Measurements from ENCODE around the gene RHEB. TPM values are rescaled to one million over a fixed set of nuclear protein-coding genes. Genes with fewer than 3 reads are reported as not detected.

The RHEB gene
- total RNA-seq, 1 experiment from 2014 or later, result 123 TPM

- intact Hi-C loops (cut with micrococcal nuclease; ENCODE audit: unreplicated experiment), result no loop called here
- CTCF ChIA-PET, result no interaction called here
- Mint-ChIP-seq H3K27ac (ENCODE audit: unreplicated experiment) (no peak overlapping the region), H3K9me3 (ENCODE audit: low read depth, unreplicated experiment) (peaks cover 9% of the 10 kb centered on the region), H3K27me3 (ENCODE audit: unreplicated experiment) (peaks cover 26% of the 10 kb centered on the region), H3K4me3 (ENCODE audit: low read depth, unreplicated experiment) (no peak overlapping the region), H3K36me3 (ENCODE audit: insufficient read depth, unreplicated experiment) (no peaks in the 10 kb centered on the region), H3K4me1 (ENCODE audit: low read depth, unreplicated experiment) (peaks cover 9% of the 10 kb centered on the region)
- no TSS peak for BruUV-seq (replicated peaks)
- TF ChIP-seq CTCF (IDR thresholded peaks at IDR 0.05; ENCODE audit: unreplicated experiment), result no peak
- DNase-seq, result no peak
Observed at GRCh38 chr7:151422212-151422611, 97.5 kb downstream of the RHEB start.

DNA sequence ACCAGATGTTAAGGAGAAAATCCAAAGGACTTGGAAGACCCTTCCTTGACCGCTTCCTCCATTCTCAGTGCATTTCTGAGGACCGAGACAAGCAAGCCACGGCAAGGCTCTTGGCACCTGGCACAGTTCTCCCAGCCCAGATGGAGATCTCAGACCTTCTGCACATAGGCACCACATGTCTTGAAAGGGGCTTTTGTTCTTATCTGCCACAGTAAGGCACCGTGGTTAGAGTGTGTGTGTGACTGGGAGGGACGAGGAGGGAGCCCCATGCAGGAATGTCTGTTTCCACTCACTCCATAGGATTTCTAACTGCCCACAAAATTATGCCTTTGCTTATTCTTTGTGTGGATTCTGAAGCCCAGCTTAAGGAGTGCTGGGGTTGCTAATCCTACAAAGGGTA lies 99.6 kb downstream of the RHEB start:
- Mint-ChIP-seq H3K36me3 (ENCODE audit: insufficient read depth, unreplicated experiment) (no peaks in the 10 kb centered on the region), H3K4me1 (ENCODE audit: low read depth, unreplicated experiment) (no peaks in the 10 kb centered on the region), H3K9me3 (ENCODE audit: low read depth, unreplicated experiment) (peaks cover 9% of the 10 kb centered on the region), H3K27me3 (ENCODE audit: unreplicated experiment) (peaks cover 46% of the 10 kb centered on the region), H3K27ac (ENCODE audit: unreplicated experiment) (no peak overlapping the region), H3K4me3 (ENCODE audit: low read depth, unreplicated experiment) (no peak overlapping the region)
- DNase-seq, result no peak
- CTCF ChIA-PET, result no interaction called here
- BruUV-seq (replicated peaks), result no TSS peak
- TF ChIP-seq CTCF (IDR thresholded peaks at IDR 0.05; ENCODE audit: unreplicated experiment), result no peak
- intact Hi-C loops (cut with micrococcal nuclease; ENCODE audit: unreplicated experiment), result no loop called here

- BruUV-seq (replicated peaks), result no TSS peak
- DNase-seq, result no peak
- no peak for TF ChIP-seq CTCF (IDR thresholded peaks at IDR 0.05; ENCODE audit: unreplicated experiment)
- CTCF ChIA-PET, result no interaction called here
- no peak overlapping the region for H3K27ac Mint-ChIP-seq (ENCODE audit: unreplicated experiment)
- no peaks in the 10 kb centered on the region for H3K36me3 Mint-ChIP-seq (ENCODE audit: insufficient read depth, unreplicated experiment)
- peaks cover 71% of the 10 kb centered on the region for H3K27me3 Mint-ChIP-seq (ENCODE audit: unreplicated experiment)
- peaks cover 1% of the 10 kb centered on the region for H3K9me3 Mint-ChIP-seq (ENCODE audit: low read depth, unreplicated experiment)
- intact Hi-C loops (cut with micrococcal nuclease; ENCODE audit: unreplicated experiment), result no loop called here
- H3K4me3 Mint-ChIP-seq (ENCODE audit: low read depth, unreplicated experiment), result no peak overlapping the region
- no peaks in the 10 kb centered on the region for H3K4me1 Mint-ChIP-seq (ENCODE audit: low read depth, unreplicated experiment)
Observed at GRCh38 chr7:151416941-151417315, 102.8 kb downstream of the RHEB start.

- BruUV-seq (replicated peaks), result no TSS peak
- Mint-ChIP-seq H3K27ac (ENCODE audit: unreplicated experiment) (no peak overlapping the region), H3K4me1 (ENCODE audit: low read depth, unreplicated experiment) (no peaks in the 10 kb centered on the region), H3K4me3 (ENCODE audit: low read depth, unreplicated experiment) (no peak overlapping the region), H3K27me3 (ENCODE audit: unreplicated experiment) (peaks cover 71% of the 10 kb centered on the region), H3K9me3 (ENCODE audit: low read depth, unreplicated experiment) (no peaks in the 10 kb centered on the region), H3K36me3 (ENCODE audit: insufficient read depth, unreplicated experiment) (no peaks in the 10 kb centered on the region)
- intact Hi-C loops (cut with micrococcal nuclease; ENCODE audit: unreplicated experiment), result no loop called here
- TF ChIP-seq CTCF (IDR thresholded peaks at IDR 0.05; ENCODE audit: unreplicated experiment), result no peak
- CTCF ChIA-PET, result interaction anchor here (0.6 kb wide), 1 partner anchor 31 kb away, joined by 3 read pairs; no protein-coding TSS in a partner anchor
- no peak for DNase-seq
Observed at GRCh38 chr7:151416112-151416940, 103.4 kb downstream of the RHEB start.

Small RNA genes within 50 kb of the gene (microRNA-seq; reads per million reads assigned to microRNA genes)
- not detected for gene MIR3907

Other genes with a start within 250 kb of the RHEB start
- 56.2 and 69.2 TPM in 2 replicates for gene NUB1, start 178.1 kb downstream of the RHEB start, total RNA-seq (2022)
- not detected in 2 replicates for gene WDR86, start 109.9 kb downstream of the RHEB start, total RNA-seq (2022)
- not detected in 2 replicates for gene CRYGN, start 79.8 kb downstream of the RHEB start, total RNA-seq (2022)